OCI-LY3 (cell line): ENCODE measurements around the gene EPC2.

Experiments
- H2AFZ ChIP-seq: fragments of 200-600, 300-600 bp; shearing (Covaris generic); 2 replicates; pipeline ENCODE4 v1.6.0; 2014; ENCODE audit warnings: antibody characterized with exemption, low read depth, low read length
- H3K27ac ChIP-seq: fragments of 200-600, 300-600 bp; sonication (generic); 2 replicates; pipeline ENCODE4 v1.5.1; 2014; ENCODE audit warnings: mild to moderate bottlenecking, low read length, moderate library complexity, mixed read lengths
- H3K27me3 ChIP-seq: fragments of 200-600, 300-600 bp; sonication (generic); 2 replicates; pipeline ENCODE4 v1.6.1; 2014; ENCODE audit warnings: low read depth, low read length, mixed read lengths
- H3K36me3 ChIP-seq: fragments of 200-600, 300-600 bp; sonication (generic); replicated peaks from 2 replicates; pipeline ENCODE3; 2014; ENCODE audit warnings: low read depth, low read length, mixed read lengths
- H3K4me1 ChIP-seq: fragments of 300-600, 200-600 bp; sonication (generic); 2 replicates; pipeline ENCODE4 v1.6.1; 2014; ENCODE audit warnings: low read length, mixed read lengths
- H3K4me2 ChIP-seq: fragments of 200-600, 300-600 bp; sonication (generic); 2 replicates; pipeline ENCODE4 v1.6.1; 2014; ENCODE audit warnings: low read length, mixed read lengths
- H3K4me3 ChIP-seq: fragments of 300-600, 200-600 bp; sonication (generic); 2 replicates; pipeline ENCODE4 v1.5.1; 2014; ENCODE audit warnings: antibody characterized with exemption, mild to moderate bottlenecking, low read length, moderate library complexity
- H3K79me2 ChIP-seq: fragments of 300-600, 200-600 bp; shearing (Covaris generic); 2 replicates; pipeline ENCODE4 v1.6.1; 2014; ENCODE audit warnings: mild to moderate bottlenecking, low read length, mixed read lengths
- H3K9ac ChIP-seq: fragments of 300-600, 200-600 bp; shearing (Covaris generic); 2 replicates; pipeline ENCODE4 v1.6.0; 2014; ENCODE audit warnings: mild to moderate bottlenecking, low read length, moderate library complexity
- H3K9me3 ChIP-seq: fragments of 200-600, 300-600 bp; shearing (Covaris generic); 2 replicates; pipeline ENCODE4 v1.6.1; 2014; ENCODE audit warnings: low read length, mixed read lengths; ENCODE audit not compliant: insufficient read depth
- H4K20me1 ChIP-seq: fragments of 200-600, 300-600 bp; sonication (generic); 2 replicates; pipeline ENCODE4 v1.6.1; 2016; ENCODE audit warnings: low read length, mixed read lengths; ENCODE audit not compliant: insufficient read depth
- CTCF ChIP-seq: fragments of 200-600, 300-600 bp; sonication (generic); IDR thresholded peaks from 2 replicates; pipeline ENCODE4 v1.5.1; 2014; ENCODE audit warnings: antibody characterized with exemption, low read length, low read depth
- EZH2phosphoT487 ChIP-seq: fragments of 200-600 bp; shearing (Covaris generic); IDR thresholded peaks from 2 replicates; pipeline ENCODE4 v1.6.1; 2018; ENCODE audit warnings: antibody characterized with exemption, mixed run types, low read depth

The EPC2 gene

GRCh38 chr2:148696985-148697384 lies 52.4 kb downstream of the EPC2 start:
- Histone ChIP-seq H3K27ac (no peak overlapping the region), H3K36me3 (peaks cover 25% of the 10 kb centered on the region), H4K20me1 (no peaks in the 10 kb centered on the region), H2AFZ (no peak overlapping the region), H3K27me3 (no peaks in the 10 kb centered on the region), H3K4me1 (no peaks in the 10 kb centered on the region), H3K9ac (no peak overlapping the region), H3K4me2 (no peak overlapping the region), H3K4me3 (no peak overlapping the region), H3K79me2 (peaks cover 22% of the 10 kb centered on the region), H3K9me3 (peaks cover 17% of the 10 kb centered on the region; the same call in 1 of the 2 replicates)
- no peak for TF ChIP-seq CTCF
- no peak for TF ChIP-seq EZH2phosphoT487

- TF ChIP-seq CTCF (no peak), EZH2phosphoT487 (no peak)
- Histone ChIP-seq H3K9me3 (peaks cover 17% of the 10 kb centered on the region; the same call in 1 of the 2 replicates), H2AFZ (no peak overlapping the region), H3K4me2 (no peak overlapping the region), H3K27ac (no peak overlapping the region), H3K4me1 (no peaks in the 10 kb centered on the region), H3K36me3 (peaks cover 30% of the 10 kb centered on the region), H3K79me2 (peaks cover 43% of the 10 kb centered on the region), H3K27me3 (no peaks in the 10 kb centered on the region), H4K20me1 (no peaks in the 10 kb centered on the region), H3K9ac (no peak overlapping the region), H3K4me3 (no peak overlapping the region)
Observed at GRCh38 chr2:148699830-148700229, 55.3 kb downstream of the EPC2 start.

- no peak for TF ChIP-seq EZH2phosphoT487
- no peak for TF ChIP-seq CTCF
- Histone ChIP-seq H3K9ac (no peak overlapping the region), H3K27me3 (no peaks in the 10 kb centered on the region), H3K4me1 (no peaks in the 10 kb centered on the region), H3K9me3 (peaks cover 17% of the 10 kb centered on the region; the same call in 1 of the 2 replicates), H3K27ac (no peak overlapping the region), H2AFZ (no peak overlapping the region), H3K4me2 (no peak overlapping the region), H3K79me2 (peaks cover 43% of the 10 kb centered on the region), H3K4me3 (no peak overlapping the region), H3K36me3 (peaks cover 31% of the 10 kb centered on the region), H4K20me1 (no peaks in the 10 kb centered on the region)
Observed at GRCh38 chr2:148701039-148701438, 56.5 kb downstream of the EPC2 start.

GRCh38 chr2:148701877-148702276 lies 57.3 kb downstream of the EPC2 start:
- Histone ChIP-seq H3K4me2 (no peak overlapping the region), H3K36me3 (peaks cover 31% of the 10 kb centered on the region), H2AFZ (no peak overlapping the region), H3K27me3 (no peaks in the 10 kb centered on the region), H4K20me1 (no peaks in the 10 kb centered on the region), H3K27ac (no peak overlapping the region), H3K9ac (no peak overlapping the region), H3K79me2 (peaks cover 43% of the 10 kb centered on the region), H3K4me1 (no peaks in the 10 kb centered on the region), H3K4me3 (no peak overlapping the region), H3K9me3 (peaks cover 17% of the 10 kb centered on the region; the same call in 1 of the 2 replicates)
- TF ChIP-seq CTCF (no peak), EZH2phosphoT487 (no peak)
